ENCODE results near the gene PAN3.

GRCh38 chr13:28129911-28130693 lies 8.2 kb upstream of the PAN3 start:
- TF ChIP-seq, protein P1, sequence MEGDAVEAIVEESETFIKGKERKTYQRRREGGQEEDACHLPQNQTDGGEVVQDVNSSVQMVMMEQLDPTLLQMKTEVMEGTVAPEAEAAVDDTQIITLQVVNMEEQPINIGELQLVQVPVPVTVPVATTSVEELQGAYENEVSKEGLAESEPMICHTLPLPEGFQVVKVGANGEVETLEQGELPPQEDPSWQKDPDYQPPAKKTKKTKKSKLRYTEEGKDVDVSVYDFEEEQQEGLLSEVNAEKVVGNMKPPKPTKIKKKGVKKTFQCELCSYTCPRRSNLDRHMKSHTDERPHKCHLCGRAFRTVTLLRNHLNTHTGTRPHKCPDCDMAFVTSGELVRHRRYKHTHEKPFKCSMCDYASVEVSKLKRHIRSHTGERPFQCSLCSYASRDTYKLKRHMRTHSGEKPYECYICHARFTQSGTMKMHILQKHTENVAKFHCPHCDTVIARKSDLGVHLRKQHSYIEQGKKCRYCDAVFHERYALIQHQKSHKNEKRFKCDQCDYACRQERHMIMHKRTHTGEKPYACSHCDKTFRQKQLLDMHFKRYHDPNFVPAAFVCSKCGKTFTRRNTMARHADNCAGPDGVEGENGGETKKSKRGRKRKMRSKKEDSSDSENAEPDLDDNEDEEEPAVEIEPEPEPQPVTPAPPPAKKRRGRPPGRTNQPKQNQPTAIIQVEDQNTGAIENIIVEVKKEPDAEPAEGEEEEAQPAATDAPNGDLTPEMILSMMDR (conservative IDR thresholded peaks at IDR 0.05 in 1 of 2, IDR thresholded peaks at IDR 0.05 in 1 of 2; ENCODE audit: extremely low read depth in 1 of 2, insufficient read depth in 1 of 2, low read depth in 1 of 2, low read length in 2 of 2): no peak
- TF ChIP-seq EZH2 (IDR thresholded peaks at IDR 0.05; ENCODE audit: borderline replicate concordance, low read length): no peak

Data from mammary epithelial cell (primary cell).